Neural cell (in vitro differentiated cells): ENCODE results near the gene ESPN. TPM values are rescaled to one million over a fixed set of nuclear protein-coding genes. Genes with fewer than 3 reads are reported as not detected.

Source experiments
- H2AFZ ChIP-seq: fragments of 200-600, 300-800 bp; sonication (generic), shearing (Covaris generic); 2 replicates; pipeline ENCODE4 v1.6.0; 2014; ENCODE audit warnings: low read depth, mild to moderate bottlenecking, antibody characterized with exemption, low read length, moderate library complexity
- H3F3A ChIP-seq: fragments of 200-600 bp; shearing (Covaris generic); 2 replicates; pipeline ENCODE4 v1.6.1; 2016; ENCODE audit warnings: mild to moderate bottlenecking, moderate library complexity, mixed read lengths, antibody characterized with exemption, low read length; ENCODE audit not compliant: insufficient read depth, poor library complexity, severe bottlenecking
- H3K27ac ChIP-seq: fragments of 200-600, 300-800 bp; sonication (generic), shearing (Covaris generic); 2 replicates; pipeline ENCODE4 v1.5.1; 2014; ENCODE audit warnings: mild to moderate bottlenecking, low read length, moderate library complexity
- H3K27me3 ChIP-seq: fragments of 300-800, 200-600 bp; sonication (generic), shearing (Covaris generic); 2 replicates; pipeline ENCODE4 v1.6.0; 2014; ENCODE audit warnings: mild to moderate bottlenecking, low read depth, low read length, moderate library complexity; ENCODE audit not compliant: insufficient read depth
- H3K36me3 ChIP-seq: fragments of 300-800, 200-600 bp; sonication (generic), shearing (Covaris generic); 2 replicates; pipeline ENCODE4 v1.5.1; 2014; ENCODE audit warnings: mild to moderate bottlenecking, antibody characterized with exemption, low read length, moderate library complexity; ENCODE audit not compliant: insufficient read depth
- H3K4me2 ChIP-seq: fragments of 300-800, 200-600 bp; sonication (generic), shearing (Covaris generic); 2 replicates; pipeline ENCODE4 v1.6.0; 2014; ENCODE audit warnings: mild to moderate bottlenecking, low read length
- H3K4me3 ChIP-seq: fragments of 300-800, 200-600 bp; sonication (generic), shearing (Covaris generic); 2 replicates; pipeline ENCODE4 v1.5.1; 2014; ENCODE audit warnings: mild to moderate bottlenecking, low read length, moderate library complexity
- H3K79me2 ChIP-seq: fragments of 200-600 bp; shearing (Covaris generic); replicated peaks from 2 replicates; pipeline ENCODE4 v1.6.0; 2014; ENCODE audit warnings: mild to moderate bottlenecking, low read length, moderate library complexity; ENCODE audit not compliant: insufficient read depth
- H3K9ac ChIP-seq: fragments of 300-800, 200-600 bp; sonication (generic), shearing (Covaris generic); 2 replicates; pipeline ENCODE4 v1.6.1; 2016; ENCODE audit warnings: mild to moderate bottlenecking, low read length, mixed read lengths
- H3K9me2 ChIP-seq: fragments of 200-600 bp; shearing (Covaris generic); 2 replicates; pipeline ENCODE4 v1.6.1; 2016; ENCODE audit warnings: mild to moderate bottlenecking, low read length, mixed read lengths; ENCODE audit not compliant: insufficient read depth
- H3K9me3 ChIP-seq: fragments of 200-600, 300-800 bp; sonication (generic), shearing (Covaris generic); 2 replicates; pipeline ENCODE4 v1.6.1; 2016; ENCODE audit warnings: mild to moderate bottlenecking, mixed run types, low read length, moderate library complexity, mixed read lengths
- H4K20me1 ChIP-seq: fragments of 200-600 bp; shearing (Covaris generic); 2 replicates; pipeline ENCODE4 v1.6.1; 2016; ENCODE audit warnings: mild to moderate bottlenecking, mixed run types; ENCODE audit not compliant: insufficient read depth
- CTCF ChIP-seq: fragments of 450-650 bp; IDR thresholded peaks from 2 replicates; pipeline ENCODE4 v1.5.1; 2014; ENCODE audit warnings: antibody characterized with exemption, mild to moderate bottlenecking, moderate library complexity; ENCODE audit not compliant: poor library complexity, severe bottlenecking
- EP300 ChIP-seq: fragments of 450-650 bp; conservative IDR thresholded peaks from 2 replicates; pipeline ENCODE4 v1.6.1; 2014; ENCODE audit warnings: antibody characterized with exemption, mild to moderate bottlenecking, moderate library complexity; ENCODE audit not compliant: poor library complexity, severe bottlenecking
- EZH2 ChIP-seq: fragments of 200-600, 300-800 bp; shearing (Covaris generic), sonication (generic); IDR thresholded peaks from 2 replicates; pipeline ENCODE4 v1.6.1; 2014; ENCODE audit warnings: antibody characterized with exemption, low read length, borderline replicate concordance, mild to moderate bottlenecking; ENCODE audit not compliant: insufficient read depth, poor library complexity, severe bottlenecking
- MXI1 ChIP-seq: fragments of 450-650 bp; conservative IDR thresholded peaks from 2 replicates; pipeline ENCODE4 v1.6.1; 2014; ENCODE audit warnings: antibody characterized with exemption, mild to moderate bottlenecking; ENCODE audit not compliant: poor library complexity, severe bottlenecking
- POLR2AphosphoS5 ChIP-seq: IDR thresholded peaks from 2 replicates; pipeline ENCODE4 v1.6.1; 2012
- RAD21 ChIP-seq: fragments of 450-650 bp; conservative IDR thresholded peaks from 2 replicates; pipeline ENCODE4 v1.6.1; 2014; ENCODE audit warnings: antibody characterized with exemption, mild to moderate bottlenecking, moderate library complexity
- REST ChIP-seq: IDR thresholded peaks from 2 replicates; pipeline ENCODE4 v1.6.1; 2012; ENCODE audit warnings: borderline replicate concordance
- SMC3 ChIP-seq: fragments of 450-650 bp; conservative IDR thresholded peaks from 2 replicates; pipeline ENCODE4 v1.6.1; 2014; ENCODE audit warnings: antibody characterized with exemption, mild to moderate bottlenecking, moderate library complexity; ENCODE audit not compliant: poor library complexity
- TAF1 ChIP-seq: IDR thresholded peaks from 2 replicates; pipeline ENCODE4 v1.6.1; 2012; ENCODE audit warnings: low read depth
- polyA plus RNA-seq: library from polyadenylated mRNA; depleted of rRNA; stranded (reverse); fragments of >200 nt; gene quantifications from 2 replicates; pipeline ENCODE4 v1.2.3, GENCODE V29; 2014

The ESPN gene
- polyA plus RNA-seq, 1 donor from 2014 or later: not detected

- no peak for TF ChIP-seq CTCF
- H3K79me2 ChIP-seq: peaks cover 34% of the 10 kb centered on the region
- H3K27me3 ChIP-seq: no peaks in the 10 kb centered on the region
- H3K9me2 ChIP-seq: no peaks in the 10 kb centered on the region
- H4K20me1 ChIP-seq: peaks cover 3% of the 10 kb centered on the region
- H3F3A ChIP-seq: no peaks in the 10 kb centered on the region
- no peak overlapping the region for H2AFZ ChIP-seq
- H3K27ac ChIP-seq: no peak overlapping the region
- peaks cover 4% of the 10 kb centered on the region for H3K9me3 ChIP-seq
- H3K4me2 ChIP-seq: no peak overlapping the region
- no peaks in the 10 kb centered on the region for H3K36me3 ChIP-seq
- H3K9ac ChIP-seq: no peak overlapping the region
- no peak overlapping the region for H3K4me3 ChIP-seq
Measured at GRCh38 chr1:6385488-6386191, 38.9 kb upstream of the ESPN start.

GRCh38 chr1:6386371-6386949, 38.1 kb upstream of the ESPN start:
- Histone ChIP-seq H3K36me3 (no peaks in the 10 kb centered on the region), H3K27ac (no peak overlapping the region), H3K9ac (no peak overlapping the region), H3K9me2 (no peaks in the 10 kb centered on the region), H3K4me2 (no peak overlapping the region), H2AFZ (no peak overlapping the region), H3F3A (no peaks in the 10 kb centered on the region), H3K4me3 (no peak overlapping the region), H3K27me3 (no peaks in the 10 kb centered on the region), H4K20me1 (peaks cover 3% of the 10 kb centered on the region), H3K9me3 (peaks cover 4% of the 10 kb centered on the region), H3K79me2 (peaks cover 40% of the 10 kb centered on the region)
- TF ChIP-seq RAD21: no peak

GRCh38 chr1:6389971-6390370, 34.6 kb upstream of the ESPN start:
- peaks cover 3% of the 10 kb centered on the region for H4K20me1 ChIP-seq
- peaks cover 40% of the 10 kb centered on the region for H3K79me2 ChIP-seq
- TF ChIP-seq MXI1: no peak
- no peak for TF ChIP-seq REST
- no peak for TF ChIP-seq EZH2
- TF ChIP-seq CTCF: no peak
- TF ChIP-seq TAF1: no peak
- TF ChIP-seq POLR2AphosphoS5: no peak
- no peak for TF ChIP-seq EP300
- TF ChIP-seq SMC3: no peak
- TF ChIP-seq RAD21: no peak

More at GRCh38 chr1:6389971-6390370, 34.6 kb upstream of the ESPN start:
- no peak overlapping the region for H3K9ac ChIP-seq
- H3K9me2 ChIP-seq: no peaks in the 10 kb centered on the region
- no peaks in the 10 kb centered on the region for H3K27me3 ChIP-seq
- no peaks in the 10 kb centered on the region for H3F3A ChIP-seq
- no peaks in the 10 kb centered on the region for H3K36me3 ChIP-seq
- H3K4me2 ChIP-seq: no peak overlapping the region
- H2AFZ ChIP-seq: no peak overlapping the region
- H3K27ac ChIP-seq: no peak overlapping the region
- H3K9me3 ChIP-seq: no peaks in the 10 kb centered on the region
- H3K4me3 ChIP-seq: no peak overlapping the region
